Smooth muscle cell (in vitro differentiated cells): Measurements from ENCODE around the gene EFHD2. TPM values are rescaled to one million over a fixed set of nuclear protein-coding genes. Genes with fewer than 3 reads are reported as not detected.

Experiments
- DNase-seq: peaks from one replicate; lab custom pipeline; 2025; ENCODE audit not compliant: unreplicated experiment; lab: John Stamatoyannopoulos, UW
- H2AFZ ChIP-seq: fragments of 200-600 bp; sonication (generic); 2 replicates; pipeline ENCODE4 v1.6.0; 2016; ENCODE audit warnings: antibody characterized with exemption, low read depth, mild to moderate bottlenecking
- H3F3A ChIP-seq: fragments of 200-600 bp; sonication (generic); 2 replicates; pipeline ENCODE4 v1.6.0; 2017; ENCODE audit warnings: antibody characterized with exemption, low read depth
- H3K27ac ChIP-seq: fragments of 200-600 bp; sonication (generic); 2 replicates; pipeline ENCODE4 v1.5.1; 2016; ENCODE audit warnings: low read depth, mild to moderate bottlenecking
- H3K27me3 ChIP-seq: fragments of 200-600 bp; sonication (generic); 2 replicates; pipeline ENCODE4 v1.6.1; 2016; ENCODE audit warnings: low read depth, mild to moderate bottlenecking
- H3K36me3 ChIP-seq: fragments of 200-600 bp; sonication (generic); 2 replicates; pipeline ENCODE4 v1.5.1; 2016; ENCODE audit warnings: low read depth
- H3K4me1 ChIP-seq: fragments of 200-600 bp; sonication (generic); 2 replicates; pipeline ENCODE4 v1.5.1; 2016; ENCODE audit warnings: low read depth
- H3K4me2 ChIP-seq: fragments of 200-600 bp; sonication (generic); 2 replicates; pipeline ENCODE4 v1.6.0; 2016; ENCODE audit warnings: mild to moderate bottlenecking
- H3K4me3 ChIP-seq: fragments of 200-600 bp; sonication (generic); 2 replicates; pipeline ENCODE4 v1.5.1; 2016; ENCODE audit warnings: mild to moderate bottlenecking
- H3K79me2 ChIP-seq: fragments of 200-600 bp; sonication (generic); 2 replicates; pipeline ENCODE4 v1.6.0; 2016; ENCODE audit warnings: low read depth, mild to moderate bottlenecking
- H3K9ac ChIP-seq: fragments of 200-600 bp; sonication (generic); 2 replicates; pipeline ENCODE4 v1.6.0; 2016; ENCODE audit warnings: low read depth
- H3K9me3 ChIP-seq: fragments of 200-600 bp; sonication (generic); replicated peaks from 2 replicates; pipeline ENCODE4 v1.5.1; 2016; ENCODE audit warnings: low read depth
- H4K20me1 ChIP-seq: fragments of 200-600 bp; sonication (generic); 2 replicates; pipeline ENCODE4 v1.6.0; 2016; ENCODE audit warnings: low read depth
- CTCF ChIP-seq: fragments of 200-600 bp; sonication (generic); IDR thresholded peaks from 2 replicates; pipeline ENCODE4 v1.5.1; 2017; ENCODE audit warnings: borderline replicate concordance, mild to moderate bottlenecking, antibody characterized with exemption; ENCODE audit not compliant: insufficient read depth, poor library complexity, severe bottlenecking
- WGBS: methylation state at CpG from one replicate; pipeline ENCODE4 v1.1.7; 2016; ENCODE audit warnings: low lambda C conversion rate; 5-methylcytosine and 5-hydroxymethylcytosine counted together
- polyA plus RNA-seq: library from polyadenylated mRNA; unstranded; fragments of >200 nt; fragmentation: Nextera tagmentation; extraction: Ambion mirVana; gene quantifications from 2 replicates; pipeline ENCODE4 v1.2.1, GENCODE V29; 2016
- total RNA-seq: library from RNA; depleted of rRNA; stranded (reverse); fragments of >200 nt; gene quantifications from 2 replicates; pipeline ENCODE4 v1.2.3, GENCODE V29; 2014

EFHD2 gene
- total and polyA plus RNA-seq, 2 experiments from 2014 or later = 7.0 to 22.9 TPM

- Histone ChIP-seq H3K79me2 (no peaks in the 10 kb centered on the region), H3K27ac (no peak overlapping the region), H3K4me3 (no peak overlapping the region), H2AFZ (no peak overlapping the region), H3K27me3 (no peaks in the 10 kb centered on the region), H3K4me2 (no peak overlapping the region), H3K9ac (no peak overlapping the region), H3K9me3 (no peaks in the 10 kb centered on the region), H3K4me1 (peaks cover 3% of the 10 kb centered on the region), H3F3A (peaks cover 13% of the 10 kb centered on the region), H4K20me1 (no peaks in the 10 kb centered on the region), H3K36me3 (no peaks in the 10 kb centered on the region)
- TF ChIP-seq CTCF = no peak
- WGBS = 84% methylated on average over 9 of the region's 9 CpGs
- DNase-seq = no peak
Observed at GRCh38 chr1:15403962-15404580, 5.6 kb upstream of the EFHD2 start.

GRCh38 chr1:15405106-15405850, 4.4 kb upstream of the EFHD2 start:
- H3K4me3 ChIP-seq = no peak overlapping the region
- H3K36me3 ChIP-seq = no peaks in the 10 kb centered on the region
- H3K27ac ChIP-seq = no peak overlapping the region
- H4K20me1 ChIP-seq = no peaks in the 10 kb centered on the region
- H3F3A ChIP-seq = peaks cover 15% of the 10 kb centered on the region
- no peak overlapping the region for H3K9ac ChIP-seq
- no peak for TF ChIP-seq CTCF
- 68% methylated on average over 9 of the region's 9 CpGs for WGBS
- H3K4me2 ChIP-seq = no peak overlapping the region
- peaks cover 4% of the 10 kb centered on the region for H3K4me1 ChIP-seq
- no peak overlapping the region for H2AFZ ChIP-seq
- no peak for DNase-seq
- H3K79me2 ChIP-seq = no peaks in the 10 kb centered on the region
- no peaks in the 10 kb centered on the region for H3K27me3 ChIP-seq
- H3K9me3 ChIP-seq = no peaks in the 10 kb centered on the region

GRCh38 chr1:15406614-15407559, 2.8 kb upstream of the EFHD2 start:
- peak overlapping the region; percentile 61 for H3K9ac ChIP-seq
- WGBS = 49% methylated on average over 11 of the region's 11 CpGs
- H3K4me1 ChIP-seq = peaks cover 10% of the 10 kb centered on the region
- no peaks in the 10 kb centered on the region for H3K36me3 ChIP-seq
- peaks cover 13% of the 10 kb centered on the region for H4K20me1 ChIP-seq
- peak overlapping the region; percentile 6 for H2AFZ ChIP-seq
- no peaks in the 10 kb centered on the region for H3K27me3 ChIP-seq
- DNase-seq = no peak
- no peaks in the 10 kb centered on the region for H3K9me3 ChIP-seq
- TF ChIP-seq CTCF = no peak
- H3F3A ChIP-seq = peaks cover 15% of the 10 kb centered on the region
- H3K4me3 ChIP-seq = no peak overlapping the region
- H3K4me2 ChIP-seq = peak overlapping the region; percentile 28
- H3K79me2 ChIP-seq = no peaks in the 10 kb centered on the region
- peak overlapping the region; percentile 75 for H3K27ac ChIP-seq
